Retinal pigment epithelial cell (primary cell): Measurements from ENCODE around the gene TENM4.
"Not testable (repeated sequence)": the region's sequence is repeated elsewhere in the genome, so short reads cannot be mapped to it uniquely, and the experiment has no call there.

Experiments used
- DNase-seq: peaks from one replicate; pipeline ENCODE4 v3.0.0-alpha.2; 2010; ENCODE audit warnings: low read depth
- H3K4me3 ChIP-seq: 2 replicates; pipeline ENCODE4 v1.5.1; 2011; ENCODE audit warnings: mild to moderate bottlenecking, low read length, control low read depth, moderate library complexity
- CTCF ChIP-seq: conservative IDR thresholded peaks from 2 replicates; pipeline ENCODE4 v1.5.1; 2011; ENCODE audit warnings: low read depth, low read length, control low read depth, inconsistent platforms

The TENM4 gene

GRCh38 chr11:78620159-78620558, 820.7 kb downstream of the TENM4 start:
- TF ChIP-seq CTCF = no peak
- DNase-seq = no peak
- H3K4me3 ChIP-seq = no peak overlapping the region

- DNase-seq = no peak
- no peak overlapping the region for H3K4me3 ChIP-seq
- TF ChIP-seq CTCF = no peak
Observed at GRCh38 chr11:78615724-78616123, 825.1 kb downstream of the TENM4 start.

- DNase-seq = no peak
- TF ChIP-seq CTCF = no peak
- no peak overlapping the region for H3K4me3 ChIP-seq
Observed at GRCh38 chr11:78613378-78613813, 827.4 kb downstream of the TENM4 start.

- no peak for TF ChIP-seq CTCF
- no peak for DNase-seq
- H3K4me3 ChIP-seq = no peak overlapping the region
Observed at GRCh38 chr11:78612721-78613377, 828.0 kb downstream of the TENM4 start.

- not testable (repeated sequence) for DNase-seq, H3K4me3 ChIP-seq
Observed at GRCh38 chr11:78609321-78609720, 831.5 kb downstream of the TENM4 start.

GRCh38 chr11:78607696-78608095, 833.1 kb downstream of the TENM4 start:
- no peak for TF ChIP-seq CTCF
- no peak for DNase-seq
- no peak overlapping the region for H3K4me3 ChIP-seq

GRCh38 chr11:78606667-78607066, 834.2 kb downstream of the TENM4 start:
- DNase-seq = no peak
- no peak overlapping the region for H3K4me3 ChIP-seq
- no peak for TF ChIP-seq CTCF
